Measurements from ENCODE around the gene KLHL21.

Gene KLHL21

GRCh38 chr1:6599141-6599975, 3.3 kb downstream of the KLHL21 start:
- no peak for DNase-seq

GRCh38 chr1:6597777-6598131, 4.9 kb downstream of the KLHL21 start:
- no peak for DNase-seq

DNA sequence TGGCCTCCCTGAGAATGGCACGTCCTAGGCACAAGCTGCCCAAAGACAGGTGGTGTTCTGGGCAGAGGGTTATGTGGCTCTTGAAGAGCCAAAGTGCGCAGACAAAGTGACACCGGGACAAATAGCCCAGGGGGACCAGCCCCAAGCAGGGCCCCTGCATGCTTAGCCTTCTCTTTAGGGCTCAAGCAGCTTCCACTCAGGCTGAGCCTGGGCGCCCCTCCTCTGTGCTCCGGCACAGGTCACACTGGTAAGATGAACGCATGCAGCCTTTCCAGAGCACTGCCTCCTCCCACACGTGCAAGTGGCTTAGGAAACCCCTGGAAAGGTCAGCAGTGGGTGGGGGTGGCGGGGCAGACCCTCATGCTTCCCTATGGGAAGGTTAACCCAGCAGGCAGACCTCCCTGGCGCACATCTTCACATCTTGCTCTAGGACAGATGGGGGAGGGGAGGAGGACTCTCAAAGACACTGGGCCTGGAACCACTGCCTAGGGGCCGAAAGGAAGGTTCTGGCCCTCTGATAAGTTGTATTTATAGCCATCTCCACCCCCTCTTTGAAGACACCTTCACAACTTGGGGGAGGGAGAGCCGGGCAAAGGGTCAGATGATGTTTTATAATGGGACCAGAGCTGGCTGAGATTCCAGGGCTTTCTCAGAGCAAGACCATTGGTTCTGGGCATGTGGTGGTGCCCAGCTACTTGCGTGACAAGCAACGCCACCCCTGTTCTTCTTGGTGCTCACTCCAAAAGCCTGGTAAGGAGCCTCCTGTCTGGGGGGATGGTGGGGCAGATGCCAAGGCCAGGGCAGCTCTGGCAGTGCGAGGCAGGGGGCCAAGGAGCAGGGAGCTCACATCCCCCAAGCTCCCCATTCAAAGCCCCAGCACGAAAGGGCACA, 5.5 kb downstream of the KLHL21 start:
- no peak for DNase-seq

- DNase-seq, result no peak
Measured at GRCh38 chr1:6596351-6596750, 6.3 kb downstream of the KLHL21 start.

DNA sequence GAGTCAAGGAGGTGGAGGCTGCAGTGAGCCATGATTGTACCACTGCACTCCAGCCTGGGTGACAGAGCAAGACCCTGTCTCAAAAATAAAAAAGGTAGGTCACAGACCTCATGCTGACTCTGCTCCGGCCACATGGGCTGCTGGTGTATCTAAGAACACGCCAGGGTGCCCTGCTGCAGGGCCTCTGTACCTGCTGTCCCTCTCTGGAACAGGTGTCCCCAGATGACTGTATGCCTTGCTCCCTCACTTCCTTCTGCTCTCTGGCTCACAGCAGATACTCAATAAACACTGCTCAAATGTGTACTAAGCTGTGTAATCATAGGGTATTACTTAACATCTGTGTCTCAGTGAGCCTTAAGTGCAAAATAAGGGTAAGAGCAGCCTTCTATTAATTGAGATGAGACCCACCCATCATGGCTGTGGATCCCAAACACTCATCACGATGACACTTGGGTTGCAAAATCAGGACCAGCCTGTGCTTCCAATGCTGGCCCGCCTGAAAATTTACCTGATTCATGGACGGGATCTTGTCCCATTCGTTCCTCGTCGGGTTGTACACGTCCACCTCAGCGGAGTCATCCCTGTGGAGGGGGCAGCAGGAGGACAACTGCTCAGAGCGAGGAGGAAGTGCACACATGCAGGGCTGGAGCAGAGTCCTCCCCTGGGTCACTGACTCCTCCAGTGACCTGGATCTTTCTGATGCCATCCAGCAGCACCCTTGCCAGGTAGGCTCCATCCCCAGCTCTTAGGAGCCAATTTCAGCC, 7.5 kb downstream of the KLHL21 start:
- no peak for DNase-seq

GRCh38 chr1:6593810-6594209, 8.9 kb downstream of the KLHL21 start:
- no peak for DNase-seq

DNA sequence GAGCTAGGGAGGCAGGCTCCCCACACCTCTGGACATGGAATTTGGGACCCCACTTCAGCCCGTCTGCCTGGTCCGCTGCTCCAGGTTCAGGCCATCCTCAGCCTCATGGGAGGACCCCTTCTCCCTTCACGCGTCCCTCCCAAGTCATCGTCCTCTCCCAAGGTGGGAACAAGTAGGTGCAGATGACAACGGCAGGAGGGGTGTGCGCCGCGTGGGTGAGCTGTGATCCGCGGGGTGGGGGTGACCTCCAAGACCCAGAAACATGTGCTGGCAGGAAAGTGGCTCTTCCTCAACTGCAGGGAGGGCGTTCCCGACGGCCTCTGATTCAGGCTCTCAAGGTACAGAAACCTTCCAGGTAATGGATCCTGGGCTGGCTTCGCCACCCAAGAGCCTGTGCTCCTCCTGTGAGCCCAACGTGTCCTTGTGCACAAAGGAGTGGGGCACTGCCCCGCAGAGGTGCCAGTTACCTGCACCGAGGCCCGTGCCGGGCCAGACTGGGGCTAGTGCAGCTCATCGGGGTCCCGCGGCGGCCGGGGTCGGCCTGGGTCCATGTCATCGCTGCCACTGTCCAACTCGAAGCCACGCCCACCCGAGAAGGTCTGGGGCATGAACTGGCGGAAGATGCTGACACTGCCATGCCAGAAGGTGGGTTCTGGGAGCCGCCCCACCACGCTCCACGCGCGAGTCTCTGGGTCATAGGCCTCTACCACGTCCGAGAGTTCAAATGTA, 9.6 kb downstream of the KLHL21 start:
- DNase-seq, result no peak

- no peak for DNase-seq
Measured at GRCh38 chr1:6592441-6592840, 10.2 kb downstream of the KLHL21 start.

- DNase-seq, result no peak
Measured at GRCh38 chr1:6591644-6592043, 11.0 kb downstream of the KLHL21 start.

GRCh38 chr1:6591222-6591621, 11.4 kb downstream of the KLHL21 start:
- no peak for DNase-seq

- no peak for DNase-seq
Measured at GRCh38 chr1:6590046-6590445, 12.6 kb downstream of the KLHL21 start.

- no peak for DNase-seq
Measured at GRCh38 chr1:6588893-6589520, 13.7 kb downstream of the KLHL21 start.

GRCh38 chr1:6588128-6588892, 14.4 kb downstream of the KLHL21 start:
- DNase-seq, result no peak

GRCh38 chr1:6587261-6588005, 15.2 kb downstream of the KLHL21 start:
- DNase-seq, result no peak

- DNase-seq, result no peak
Measured at GRCh38 chr1:6586404-6586816, 16.3 kb downstream of the KLHL21 start.

- no peak for DNase-seq
Measured at GRCh38 chr1:6585841-6586240, 16.8 kb downstream of the KLHL21 start.

GRCh38 chr1:6585081-6585722, 17.5 kb downstream of the KLHL21 start:
- no peak for DNase-seq

DNA sequence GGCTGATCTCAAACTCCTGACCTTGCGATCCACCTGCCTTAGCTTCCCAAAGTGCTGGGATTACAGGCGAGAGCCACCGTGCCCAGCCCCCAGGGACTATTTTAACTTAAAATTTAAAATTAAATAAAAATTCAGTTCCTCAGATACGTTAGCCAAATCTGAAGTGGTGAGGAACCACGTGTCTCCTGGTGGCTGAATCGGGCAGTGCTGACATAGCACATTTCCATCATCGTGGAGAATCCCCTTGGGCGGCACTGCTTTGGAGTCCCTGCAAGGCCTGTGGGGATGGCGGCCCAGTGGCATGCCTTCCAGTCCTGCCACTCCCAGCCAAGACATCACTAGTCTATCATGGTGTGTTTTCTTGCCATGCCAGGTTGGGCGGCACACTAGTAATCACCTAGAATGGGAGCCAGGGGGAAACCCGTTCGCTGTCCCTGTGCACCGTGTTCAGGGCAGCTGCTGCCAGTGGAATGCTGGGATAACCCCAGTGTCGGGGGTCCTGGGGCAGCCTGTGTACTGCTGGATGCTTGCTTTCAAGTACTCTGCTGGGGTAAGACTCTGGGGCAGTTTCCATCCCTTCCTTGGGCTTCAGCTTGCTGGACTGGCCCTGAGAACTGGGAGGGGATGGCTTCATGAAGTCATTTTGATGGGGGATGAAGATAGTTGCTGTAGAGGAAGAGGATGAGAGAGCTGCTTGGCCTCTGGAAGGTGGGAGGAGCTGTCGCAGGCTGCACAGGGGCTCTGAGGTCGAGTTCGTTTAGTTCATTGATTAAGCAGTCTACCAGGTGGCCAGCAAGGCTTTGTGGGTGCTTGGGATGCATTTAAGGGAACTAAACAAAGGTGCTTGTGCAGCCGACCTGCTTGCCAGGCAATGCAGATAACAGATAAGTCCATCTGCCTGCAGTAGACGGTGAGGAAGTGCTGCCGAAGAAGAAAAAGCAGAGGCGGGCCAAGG, 18.3 kb downstream of the KLHL21 start:
- no peak for DNase-seq

DNA sequence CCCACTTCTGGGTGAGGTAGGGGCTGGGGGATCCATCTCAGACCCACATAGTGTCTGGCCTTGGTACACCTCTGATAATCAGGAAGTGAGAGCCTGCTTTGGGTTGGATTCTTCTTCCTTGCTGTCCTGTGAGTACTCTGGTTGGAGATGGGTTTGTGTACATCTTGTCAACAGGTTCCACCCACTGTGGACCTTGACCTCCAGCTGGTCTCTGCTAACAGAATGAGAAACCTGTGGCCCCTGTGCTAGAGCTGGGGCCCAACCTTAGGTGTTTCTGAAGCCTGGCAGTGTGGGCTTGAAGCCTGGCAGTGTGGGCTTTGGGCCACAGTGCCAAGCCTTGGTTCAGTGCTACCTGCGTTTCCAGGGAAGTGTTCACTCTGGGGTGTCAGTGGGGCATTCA, 20.3 kb downstream of the KLHL21 start:
- no peak for DNase-seq

Measured in NCI-H187 (cell line).